SH-SY5Y (cell line): ENCODE data around the gene SLC26A8.

Experiments used
- GATA2 ChIP-seq: IDR thresholded peaks from 2 replicates; pipeline ENCODE4 v1.6.1; 2011; ENCODE audit warnings: mild to moderate bottlenecking, low read depth, low read length
- GATA3 ChIP-seq: IDR thresholded peaks from 2 replicates; pipeline ENCODE4 v1.6.1; 2011; ENCODE audit warnings: low read depth, mild to moderate bottlenecking, low read length, moderate library complexity

Gene SLC26A8

GRCh38 chr6:36034441-36034840 is 10.0 kb upstream of the SLC26A8 start:
- TF ChIP-seq GATA2 (no peak), GATA3 (no peak)

GRCh38 chr6:36033935-36034334 is 9.5 kb upstream of the SLC26A8 start:
- TF ChIP-seq GATA3 (no peak), GATA2 (no peak)

- TF ChIP-seq GATA3 (no peak), GATA2 (no peak)
Measured at GRCh38 chr6:36032261-36032660, 7.8 kb upstream of the SLC26A8 start.

- TF ChIP-seq GATA2 (no peak), GATA3 (no peak)
Measured at GRCh38 chr6:36029464-36029863, 5.0 kb upstream of the SLC26A8 start.

GRCh38 chr6:36028877-36029324 is 4.5 kb upstream of the SLC26A8 start:
- TF ChIP-seq GATA2 (peak; percentile 41), GATA3 (peak; percentile 52; the same call in 1 of the 2 replicates)

- TF ChIP-seq GATA2 = no peak
- no peak for TF ChIP-seq GATA3
Measured at GRCh38 chr6:36028088-36028876, 3.8 kb upstream of the SLC26A8 start.

GRCh38 chr6:36027501-36028087 is 3.2 kb upstream of the SLC26A8 start, which contains the start of gene MAPK14:
TSS of gene MAPK14 (plus strand) at chr6:36027808. CDS start at chr6:36028158, 350 bp downstream.
- TF ChIP-seq GATA2 = peak; percentile 9; the same call in 1 of the 2 replicates
- TF ChIP-seq GATA3 = no peak

- TF ChIP-seq GATA2 = no peak
- no peak for TF ChIP-seq GATA3
Measured at GRCh38 chr6:36025932-36026327, 1.5 kb upstream of the SLC26A8 start.

GRCh38 chr6:36025260-36025931 is 955 bp upstream of the SLC26A8 start:
- no peak for TF ChIP-seq GATA3

- TF ChIP-seq GATA2 (no peak), GATA3 (no peak)
Measured at GRCh38 chr6:36020154-36020553, 4.3 kb downstream of the SLC26A8 start.

- no peak for TF ChIP-seq GATA3
- no peak for TF ChIP-seq GATA2
Measured at GRCh38 chr6:36019167-36019566, 5.3 kb downstream of the SLC26A8 start.

- no peak for TF ChIP-seq GATA3
- TF ChIP-seq GATA2 = no peak
Measured at GRCh38 chr6:36018339-36018738, 6.1 kb downstream of the SLC26A8 start.

- TF ChIP-seq GATA3 (no peak), GATA2 (no peak)
Measured at GRCh38 chr6:36015666-36016065, 8.8 kb downstream of the SLC26A8 start.

- TF ChIP-seq GATA3 (no peak), GATA2 (no peak)
Measured at GRCh38 chr6:36000451-36000850, 24.0 kb downstream of the SLC26A8 start.

GRCh38 chr6:35993150-35993549 is 31.3 kb downstream of the SLC26A8 start:
- no peak for TF ChIP-seq GATA3
- TF ChIP-seq GATA2 = no peak

- TF ChIP-seq GATA3 = no peak
Measured at GRCh38 chr6:35984701-35985100, 39.7 kb downstream of the SLC26A8 start.
